Suprapubic skin (tissue), 4 donors: ENCODE results near the gene ARRB1.

ENCODE experiments used
- EP300 ChIP-seq: sonication (generic); formaldehyde crosslinking; IDR thresholded peaks from one replicate; pipeline ENCODE4 v1.6.1; 2017; ENCODE audit warnings: antibody characterized with exemption
- POLR2A ChIP-seq, 2 donors: fragments of 450-650 bp; IDR thresholded peaks; one replicate each; pipeline ENCODE4 v1.6.1; 2017; ENCODE audit warnings: antibody characterized with exemption in 2 of 2, mild to moderate bottlenecking in 2 of 2, moderate library complexity in 2 of 2
- POLR2AphosphoS5 ChIP-seq, 3 donors: sonication (generic); formaldehyde crosslinking; IDR thresholded peaks; one replicate each; pipeline ENCODE4 v1.6.1; 2017; ENCODE audit warnings: antibody characterized with exemption in 3 of 3
- TF ChIP-seq, protein P1 (sequence below), 2 donors: fragments of 200-600 bp in 1 of 2; fragments of 450-650 bp in 1 of 2; sonication (generic) in 1 of 2; IDR thresholded peaks; one replicate each; pipeline ENCODE4 v1.5.1; 2016 to 2019; ENCODE audit warnings: antibody characterized with exemption in 2 of 2, mild to moderate bottlenecking in 1 of 2, moderate library complexity in 1 of 2

- TF ChIP-seq EP300 (no peak), POLR2AphosphoS5 (IDR thresholded peaks at IDR 0.05) (no peak), POLR2A (IDR thresholded peaks at IDR 0.05) (no peak)
- TF ChIP-seq, protein P1, sequence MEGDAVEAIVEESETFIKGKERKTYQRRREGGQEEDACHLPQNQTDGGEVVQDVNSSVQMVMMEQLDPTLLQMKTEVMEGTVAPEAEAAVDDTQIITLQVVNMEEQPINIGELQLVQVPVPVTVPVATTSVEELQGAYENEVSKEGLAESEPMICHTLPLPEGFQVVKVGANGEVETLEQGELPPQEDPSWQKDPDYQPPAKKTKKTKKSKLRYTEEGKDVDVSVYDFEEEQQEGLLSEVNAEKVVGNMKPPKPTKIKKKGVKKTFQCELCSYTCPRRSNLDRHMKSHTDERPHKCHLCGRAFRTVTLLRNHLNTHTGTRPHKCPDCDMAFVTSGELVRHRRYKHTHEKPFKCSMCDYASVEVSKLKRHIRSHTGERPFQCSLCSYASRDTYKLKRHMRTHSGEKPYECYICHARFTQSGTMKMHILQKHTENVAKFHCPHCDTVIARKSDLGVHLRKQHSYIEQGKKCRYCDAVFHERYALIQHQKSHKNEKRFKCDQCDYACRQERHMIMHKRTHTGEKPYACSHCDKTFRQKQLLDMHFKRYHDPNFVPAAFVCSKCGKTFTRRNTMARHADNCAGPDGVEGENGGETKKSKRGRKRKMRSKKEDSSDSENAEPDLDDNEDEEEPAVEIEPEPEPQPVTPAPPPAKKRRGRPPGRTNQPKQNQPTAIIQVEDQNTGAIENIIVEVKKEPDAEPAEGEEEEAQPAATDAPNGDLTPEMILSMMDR (IDR thresholded peaks at IDR 0.05): no peak
Measured at GRCh38 chr11:75317446-75318122, 33.9 kb downstream of the ARRB1 start.
